SIG-M5 treated with dmso at 0.1 percent for 504 hours (cell line): Measurements from ENCODE around the gene KRT3.
"Not testable (repeated sequence)": the region's sequence is repeated elsewhere in the genome, so short reads cannot be mapped to it uniquely, and the experiment has no call there.

ENCODE experiments used
- DNase-seq: peaks from one replicate; lab custom pipeline; 2025; ENCODE audit not compliant: unreplicated experiment; lab: John Stamatoyannopoulos, UW

KRT3 gene

GRCh38 chr12:52798671-52799504 lies 3.0 kb upstream of the KRT3 start:
- no peak for DNase-seq

GRCh38 chr12:52798003-52798670 lies 2.2 kb upstream of the KRT3 start:
- no peak for DNase-seq

- no peak for DNase-seq
These were observed 1.6 kb upstream of the KRT3 start for GRCh38 chr12:52797529-52797894.

GRCh38 chr12:52796839-52797528 lies 1.1 kb upstream of the KRT3 start:
- DNase-seq, result no peak

GRCh38 chr12:52796429-52796794 lies 495 bp upstream of the KRT3 start:
- no peak for DNase-seq

GRCh38 chr12:52795332-52795674 lies 614 bp downstream of the KRT3 start:
- not testable (repeated sequence) for DNase-seq

- no peak for DNase-seq
These were observed 1.2 kb downstream of the KRT3 start for GRCh38 chr12:52794479-52795331.

GRCh38 chr12:52792185-52793029 lies 3.5 kb downstream of the KRT3 start:
- no peak for DNase-seq

GRCh38 chr12:52791271-52792184 lies 4.4 kb downstream of the KRT3 start:
- no peak for DNase-seq

GRCh38 chr12:52790427-52791270 lies 5.3 kb downstream of the KRT3 start:
- DNase-seq, result no peak

GRCh38 chr12:52789637-52790426 lies 6.1 kb downstream of the KRT3 start:
- no peak for DNase-seq

GRCh38 chr12:52788876-52789636 lies 6.9 kb downstream of the KRT3 start:
- no peak for DNase-seq

- no peak for DNase-seq
These were observed 7.6 kb downstream of the KRT3 start for GRCh38 chr12:52788192-52788875.

- no peak for DNase-seq
These were observed 8.4 kb downstream of the KRT3 start for GRCh38 chr12:52787324-52788191.

GRCh38 chr12:52784909-52785308 lies 11.0 kb downstream of the KRT3 start:
- DNase-seq, result no peak
